ENCODE measurements around the gene C10orf120.

Gene C10orf120

DNA sequence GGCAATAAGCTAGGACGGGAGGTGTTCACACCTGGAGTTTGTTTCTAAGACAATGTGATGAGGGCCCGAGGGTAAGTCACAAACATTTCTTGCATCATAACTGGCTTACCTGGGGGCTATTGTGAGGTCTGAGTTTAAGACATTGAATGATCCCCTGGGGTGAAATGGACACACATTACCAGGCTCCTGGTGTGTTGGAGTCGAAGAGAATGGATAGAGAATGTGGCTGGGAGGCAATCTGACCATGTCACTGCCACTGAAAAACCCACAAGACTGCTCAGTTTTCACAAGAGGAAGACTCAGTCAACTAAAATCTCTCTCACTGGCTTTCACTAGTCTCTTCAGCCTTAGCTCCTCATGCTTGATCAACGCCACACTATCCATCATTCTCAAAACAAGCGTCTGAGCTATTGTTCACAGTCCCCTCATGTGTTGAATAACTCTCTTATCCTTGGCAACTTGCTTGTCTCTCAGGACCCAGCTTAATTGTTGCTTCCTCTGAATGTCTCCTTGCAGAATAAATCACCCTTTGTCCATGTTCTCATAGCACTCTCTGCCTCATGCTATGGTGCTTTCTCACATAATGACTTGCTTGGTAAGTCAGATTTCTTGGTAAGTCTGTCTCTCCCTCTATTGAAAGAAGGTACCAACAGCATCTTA is at the start of gene C10orf120:
Gene C10orf120, minus strand, starts transcription at position 51 of the 660 bp plus-strand sequence. CDS start 56 bp downstream, outside the sequence.
- no peaks in the 10 kb centered on the region for H3K4me1 Mint-ChIP-seq
- H3K27ac Mint-ChIP-seq, result no peak within 1 kb of the TSS
- H3K27me3 Mint-ChIP-seq (ENCODE audit: low read depth, poor library complexity), result peaks cover 3% of the 10 kb centered on the region
- DNase-seq, result no peak
- H3K36me3 Mint-ChIP-seq (ENCODE audit: low read depth), result no peaks in the 10 kb centered on the region
- H3K4me3 Mint-ChIP-seq, result no peak within 1 kb of the TSS
- TF ChIP-seq, protein P1, sequence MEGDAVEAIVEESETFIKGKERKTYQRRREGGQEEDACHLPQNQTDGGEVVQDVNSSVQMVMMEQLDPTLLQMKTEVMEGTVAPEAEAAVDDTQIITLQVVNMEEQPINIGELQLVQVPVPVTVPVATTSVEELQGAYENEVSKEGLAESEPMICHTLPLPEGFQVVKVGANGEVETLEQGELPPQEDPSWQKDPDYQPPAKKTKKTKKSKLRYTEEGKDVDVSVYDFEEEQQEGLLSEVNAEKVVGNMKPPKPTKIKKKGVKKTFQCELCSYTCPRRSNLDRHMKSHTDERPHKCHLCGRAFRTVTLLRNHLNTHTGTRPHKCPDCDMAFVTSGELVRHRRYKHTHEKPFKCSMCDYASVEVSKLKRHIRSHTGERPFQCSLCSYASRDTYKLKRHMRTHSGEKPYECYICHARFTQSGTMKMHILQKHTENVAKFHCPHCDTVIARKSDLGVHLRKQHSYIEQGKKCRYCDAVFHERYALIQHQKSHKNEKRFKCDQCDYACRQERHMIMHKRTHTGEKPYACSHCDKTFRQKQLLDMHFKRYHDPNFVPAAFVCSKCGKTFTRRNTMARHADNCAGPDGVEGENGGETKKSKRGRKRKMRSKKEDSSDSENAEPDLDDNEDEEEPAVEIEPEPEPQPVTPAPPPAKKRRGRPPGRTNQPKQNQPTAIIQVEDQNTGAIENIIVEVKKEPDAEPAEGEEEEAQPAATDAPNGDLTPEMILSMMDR (IDR thresholded peaks at IDR 0.05), result no peak
- peaks cover 5% of the 10 kb centered on the region for H3K9me3 Mint-ChIP-seq

DNA sequence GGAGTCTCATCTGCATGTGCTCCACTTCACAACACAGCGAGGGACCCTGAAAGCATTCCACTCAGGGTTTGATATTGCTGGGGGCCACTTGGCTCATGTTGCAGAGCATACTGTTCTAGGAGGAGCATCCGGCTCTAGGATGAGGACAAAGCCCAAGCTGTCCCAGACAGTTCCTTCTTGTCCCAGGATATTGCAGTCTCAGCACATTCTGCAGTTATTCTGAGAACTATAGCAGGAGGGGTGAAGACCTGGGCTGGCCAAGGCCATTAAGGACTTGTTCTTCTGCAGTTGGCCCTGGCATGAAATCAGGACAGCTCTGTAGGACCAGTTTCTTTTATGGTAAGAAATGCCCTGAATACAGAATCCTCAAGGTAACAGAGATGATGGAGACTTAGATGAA is 48.9 kb upstream of the C10orf120 start:
- TF ChIP-seq, protein P1 (IDR thresholded peaks at IDR 0.05), result no peak
- Mint-ChIP-seq H3K4me3 (no peak overlapping the region), H3K36me3 (ENCODE audit: low read depth) (no peaks in the 10 kb centered on the region), H3K4me1 (no peaks in the 10 kb centered on the region), H3K9me3 (no peaks in the 10 kb centered on the region), H3K27ac (no peak overlapping the region), H3K27me3 (ENCODE audit: low read depth, poor library complexity) (peaks cover 13% of the 10 kb centered on the region)
- no peak for DNase-seq

DNA sequence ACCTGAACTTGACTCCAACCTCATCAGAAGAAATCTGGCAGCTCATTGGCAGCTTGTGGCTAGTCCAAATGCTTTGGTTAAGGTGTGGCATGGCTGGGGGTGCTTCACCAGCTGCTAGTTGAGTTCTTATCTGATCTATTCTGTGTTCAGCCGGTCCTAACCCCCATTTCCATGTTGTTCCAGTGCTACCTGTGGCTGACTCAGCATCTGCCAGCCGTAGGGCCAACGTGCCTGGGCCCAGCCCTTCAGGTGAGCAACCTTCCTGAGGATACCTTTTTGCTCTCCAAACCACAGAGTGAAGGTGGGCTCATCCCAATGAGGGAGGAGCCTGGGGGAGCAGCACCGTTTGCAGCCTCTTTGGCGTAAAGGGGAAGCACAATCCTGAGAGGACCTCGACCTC is 46.8 kb upstream of the C10orf120 start:
- no peak overlapping the region for H3K27ac Mint-ChIP-seq
- TF ChIP-seq, protein P1 (IDR thresholded peaks at IDR 0.05), result no peak
- no peaks in the 10 kb centered on the region for H3K9me3 Mint-ChIP-seq
- no peak overlapping the region for H3K4me3 Mint-ChIP-seq
- no peaks in the 10 kb centered on the region for H3K4me1 Mint-ChIP-seq
- H3K27me3 Mint-ChIP-seq (ENCODE audit: low read depth, poor library complexity), result peaks cover 19% of the 10 kb centered on the region
- no peaks in the 10 kb centered on the region for H3K36me3 Mint-ChIP-seq (ENCODE audit: low read depth)
- no peak for DNase-seq

DNA sequence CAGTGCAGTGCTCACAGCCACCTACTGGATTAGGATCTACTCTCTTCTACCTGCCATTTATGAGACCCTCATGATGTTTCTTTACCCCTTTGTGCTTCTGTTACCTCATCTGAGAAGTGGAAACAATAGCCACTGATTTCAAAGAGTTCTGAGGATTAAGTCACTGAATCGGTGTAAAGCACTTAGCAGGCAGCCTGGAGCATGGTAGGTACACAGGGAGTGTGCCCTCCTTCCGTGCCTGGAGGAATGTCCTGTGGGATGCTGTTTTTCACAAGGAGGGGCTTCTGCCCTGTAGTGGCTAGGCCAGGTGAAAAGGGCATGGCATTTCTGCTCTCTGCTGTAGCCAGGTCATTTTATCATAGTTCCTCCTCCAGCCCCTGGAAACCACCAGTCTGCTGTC is 44.6 kb upstream of the C10orf120 start:
- H3K27ac Mint-ChIP-seq, result no peak overlapping the region
- TF ChIP-seq, protein P1 (IDR thresholded peaks at IDR 0.05), result no peak
- H3K4me3 Mint-ChIP-seq, result no peak overlapping the region

DNA sequence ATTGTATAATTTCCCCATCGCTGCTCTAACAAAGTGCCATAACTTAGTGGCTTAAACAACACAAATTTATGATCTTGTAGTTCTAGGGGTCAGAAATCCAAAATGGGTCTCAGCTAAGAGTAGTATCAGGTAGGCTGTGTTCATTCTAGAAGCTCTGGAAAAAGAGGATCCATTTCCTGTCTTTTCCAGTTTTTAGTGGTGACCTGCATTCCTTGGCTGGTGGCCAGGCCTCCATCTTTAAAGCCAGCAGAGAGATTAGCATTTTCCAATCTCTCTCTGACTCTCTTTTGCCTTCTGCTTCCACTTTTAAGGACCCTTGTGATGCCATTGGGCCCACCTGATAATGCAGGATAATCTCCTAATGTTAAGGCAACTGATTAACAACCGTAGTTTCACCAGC is 41.0 kb upstream of the C10orf120 start:
- DNase-seq, result no peak
- Mint-ChIP-seq H3K9me3 (no peaks in the 10 kb centered on the region), H3K4me1 (no peaks in the 10 kb centered on the region), H3K4me3 (no peak overlapping the region), H3K27ac (no peak overlapping the region), H3K36me3 (ENCODE audit: low read depth) (no peaks in the 10 kb centered on the region), H3K27me3 (ENCODE audit: low read depth, poor library complexity) (peaks cover 20% of the 10 kb centered on the region)
- TF ChIP-seq, protein P1 (IDR thresholded peaks at IDR 0.05), result no peak

More for the DNA sequence above, 44.6 kb upstream of the C10orf120 start:
- Mint-ChIP-seq H3K9me3 (no peaks in the 10 kb centered on the region), H3K4me1 (no peaks in the 10 kb centered on the region), H3K36me3 (ENCODE audit: low read depth) (no peaks in the 10 kb centered on the region), H3K27me3 (ENCODE audit: low read depth, poor library complexity) (peaks cover 18% of the 10 kb centered on the region)
- DNase-seq, result no peak

DNA sequence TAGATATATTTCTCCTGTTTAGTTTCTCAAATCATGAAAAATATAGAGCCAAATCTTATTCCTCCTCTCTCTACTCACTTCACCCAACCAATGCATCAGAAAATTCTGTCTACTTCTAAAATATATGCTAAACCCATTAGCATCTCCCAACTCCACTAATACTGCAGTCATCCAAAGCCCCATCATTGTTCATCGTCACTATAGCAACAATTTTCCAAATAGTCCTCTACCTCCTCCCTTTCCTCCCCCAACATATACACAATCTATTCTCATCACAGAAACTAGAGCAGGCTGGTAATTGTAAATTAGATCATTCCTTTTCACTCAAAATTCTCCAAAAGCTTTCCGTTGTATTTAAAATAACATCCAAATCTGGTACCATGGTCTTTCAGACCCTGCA is 38.4 kb upstream of the C10orf120 start:
- Mint-ChIP-seq H3K27ac (no peak overlapping the region), H3K4me3 (no peak overlapping the region), H3K4me1 (no peaks in the 10 kb centered on the region), H3K9me3 (no peaks in the 10 kb centered on the region), H3K27me3 (ENCODE audit: low read depth, poor library complexity) (peaks cover 17% of the 10 kb centered on the region), H3K36me3 (ENCODE audit: low read depth) (no peaks in the 10 kb centered on the region)
- DNase-seq, result no peak
- TF ChIP-seq, protein P1 (IDR thresholded peaks at IDR 0.05), result no peak

Data from nephron progenitor cell (in vitro differentiated cells).